ENCODE data around the gene OR2S2. TPM values are rescaled to one million over a fixed set of nuclear protein-coding genes. Genes with fewer than 3 reads are reported as not detected.

Gene OR2S2
- total RNA-seq, 2 experiments from 2014 or later: not detected

DNA sequence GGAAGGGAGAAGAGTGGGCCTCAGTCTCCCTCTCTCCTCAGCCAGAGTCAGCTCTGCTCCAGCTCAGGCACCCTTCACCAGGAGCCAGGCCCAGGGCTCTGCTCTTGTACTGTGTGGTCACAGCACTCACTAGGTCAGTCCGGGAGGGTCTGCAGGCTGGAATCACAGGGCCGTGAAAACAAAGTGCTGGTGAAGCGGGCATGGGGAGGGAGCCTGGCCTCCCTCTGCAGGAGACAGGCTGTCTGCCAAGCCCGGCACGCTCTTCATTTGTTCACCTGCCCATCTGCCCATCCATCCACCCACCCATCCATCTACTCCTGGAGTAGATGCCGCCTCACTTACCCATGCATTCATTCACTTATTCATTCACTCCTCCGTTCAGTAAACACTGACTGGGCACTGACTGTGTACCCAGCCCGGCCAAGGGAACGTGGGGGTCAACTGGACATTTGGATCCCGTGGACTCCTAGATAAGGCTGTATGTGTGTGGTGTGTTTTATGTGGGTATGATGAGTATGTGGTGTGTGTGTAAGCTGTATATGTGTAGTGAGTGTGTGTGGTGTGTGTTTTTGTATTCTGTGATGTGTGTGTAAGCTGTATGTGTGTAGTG, 45.1 kb downstream of the OR2S2 start:
- CTCF ChIA-PET: interaction anchor here (0.5 to 3.1 kb wide), 5 partner anchors 10 to 598 kb away, joined by 3 to 23 read pairs (median 3); no protein-coding TSS in a partner anchor
- no peaks in the 10 kb centered on the region for H3K36me3 Mint-ChIP-seq (ENCODE audit: low read depth)
- H3K9me3 Mint-ChIP-seq: no peaks in the 10 kb centered on the region
- H3K4me1 Mint-ChIP-seq (ENCODE audit: low read depth): peaks cover 43% of the 10 kb centered on the region
- no peak overlapping the region for H3K27ac Mint-ChIP-seq
- H3K4me3 Mint-ChIP-seq: no peak overlapping the region
- intact Hi-C loops (cut with micrococcal nuclease): loop anchor here (5.0 kb wide), 1 partner anchor 94 kb away; no protein-coding TSS in a partner anchor
- H3K27me3 Mint-ChIP-seq (ENCODE audit: low read depth): no peaks in the 10 kb centered on the region
- no peak for DNase-seq

DNA sequence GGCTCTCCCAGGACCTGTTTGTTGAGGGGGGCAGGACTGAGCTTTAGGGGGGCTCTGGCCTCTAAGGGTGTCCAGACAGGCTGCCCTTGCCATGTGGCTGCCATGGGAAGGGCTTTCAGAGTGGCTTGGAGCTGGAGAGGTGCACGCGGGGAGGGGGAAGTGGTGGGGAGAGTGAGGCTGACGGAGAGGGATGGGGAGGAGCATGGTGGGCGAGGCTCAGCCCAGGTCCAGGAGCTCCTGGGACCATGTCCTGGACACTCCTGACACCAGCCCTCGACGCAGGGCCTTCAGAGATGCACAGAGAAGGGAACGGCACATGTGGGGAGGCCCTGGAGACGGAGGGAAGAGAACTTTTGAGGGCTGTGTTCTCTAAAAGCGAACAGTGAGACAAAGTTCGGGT, 46.3 kb downstream of the OR2S2 start:
- Mint-ChIP-seq H3K27ac (no peak overlapping the region), H3K36me3 (ENCODE audit: low read depth) (no peaks in the 10 kb centered on the region), H3K27me3 (ENCODE audit: low read depth) (no peaks in the 10 kb centered on the region), H3K4me1 (ENCODE audit: low read depth) (peaks cover 54% of the 10 kb centered on the region), H3K4me3 (no peak overlapping the region), H3K9me3 (no peaks in the 10 kb centered on the region)
- CTCF ChIA-PET: interaction anchor here (0.5 to 3.1 kb wide), 6 partner anchors 8 to 55 kb away, joined by 3 to 23 read pairs (median 4); no protein-coding TSS in a partner anchor
- DNase-seq: no peak
- intact Hi-C loops (cut with micrococcal nuclease): loop anchor here (5.0 kb wide), 1 partner anchor 96 kb away; no protein-coding TSS in a partner anchor

DNA sequence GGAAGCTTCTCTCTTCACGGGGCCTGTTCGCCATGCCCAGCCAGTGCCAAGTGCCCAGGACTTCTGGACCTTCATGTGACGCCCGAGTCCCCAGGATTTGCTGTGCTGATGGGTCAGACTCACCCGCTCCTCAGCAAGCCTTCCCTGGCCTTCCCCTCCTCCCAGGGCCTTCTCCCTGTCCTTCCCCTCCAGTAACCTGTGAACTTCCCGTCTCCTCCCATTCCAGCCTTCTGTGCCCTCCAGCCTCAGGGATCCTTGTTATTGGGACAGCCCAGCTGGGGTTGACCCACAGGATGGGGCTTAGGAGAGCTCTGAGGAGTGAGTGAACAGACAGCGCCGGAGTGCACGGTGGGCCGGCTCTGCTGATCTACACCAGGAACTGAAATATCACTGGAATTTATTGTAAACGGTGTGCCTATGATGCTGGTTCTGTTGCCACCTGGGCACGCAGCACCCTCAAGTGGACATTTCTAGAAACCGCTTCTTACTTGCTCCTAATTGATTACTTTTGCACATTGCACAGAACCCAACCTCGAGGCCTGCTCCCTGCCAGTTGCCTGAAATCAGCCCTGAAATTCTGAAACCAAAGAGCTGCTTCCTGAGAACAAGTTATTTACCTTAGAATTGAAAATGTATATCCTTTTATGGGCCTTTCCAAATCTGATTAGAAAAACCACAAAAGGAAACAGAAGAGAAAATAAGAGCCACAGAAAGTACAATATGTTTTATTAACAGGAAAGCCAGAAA, 47.2 kb downstream of the OR2S2 start:
- no peak overlapping the region for H3K4me3 Mint-ChIP-seq
- H3K36me3 Mint-ChIP-seq (ENCODE audit: low read depth): no peaks in the 10 kb centered on the region
- H3K4me1 Mint-ChIP-seq (ENCODE audit: low read depth): peaks cover 59% of the 10 kb centered on the region
- DNase-seq: peak; percentile 69
- intact Hi-C loops (cut with micrococcal nuclease): loop anchor here (5.0 kb wide), 1 partner anchor 97 kb away; no protein-coding TSS in a partner anchor
- H3K27me3 Mint-ChIP-seq (ENCODE audit: low read depth): no peaks in the 10 kb centered on the region
- CTCF ChIA-PET: interaction anchor here (0.6 to 3.1 kb wide), 6 partner anchors 7 to 54 kb away, joined by 3 to 23 read pairs (median 4); no protein-coding TSS in a partner anchor
- H3K27ac Mint-ChIP-seq: peak overlapping the region; percentile 27
- no peaks in the 10 kb centered on the region for H3K9me3 Mint-ChIP-seq

DNA sequence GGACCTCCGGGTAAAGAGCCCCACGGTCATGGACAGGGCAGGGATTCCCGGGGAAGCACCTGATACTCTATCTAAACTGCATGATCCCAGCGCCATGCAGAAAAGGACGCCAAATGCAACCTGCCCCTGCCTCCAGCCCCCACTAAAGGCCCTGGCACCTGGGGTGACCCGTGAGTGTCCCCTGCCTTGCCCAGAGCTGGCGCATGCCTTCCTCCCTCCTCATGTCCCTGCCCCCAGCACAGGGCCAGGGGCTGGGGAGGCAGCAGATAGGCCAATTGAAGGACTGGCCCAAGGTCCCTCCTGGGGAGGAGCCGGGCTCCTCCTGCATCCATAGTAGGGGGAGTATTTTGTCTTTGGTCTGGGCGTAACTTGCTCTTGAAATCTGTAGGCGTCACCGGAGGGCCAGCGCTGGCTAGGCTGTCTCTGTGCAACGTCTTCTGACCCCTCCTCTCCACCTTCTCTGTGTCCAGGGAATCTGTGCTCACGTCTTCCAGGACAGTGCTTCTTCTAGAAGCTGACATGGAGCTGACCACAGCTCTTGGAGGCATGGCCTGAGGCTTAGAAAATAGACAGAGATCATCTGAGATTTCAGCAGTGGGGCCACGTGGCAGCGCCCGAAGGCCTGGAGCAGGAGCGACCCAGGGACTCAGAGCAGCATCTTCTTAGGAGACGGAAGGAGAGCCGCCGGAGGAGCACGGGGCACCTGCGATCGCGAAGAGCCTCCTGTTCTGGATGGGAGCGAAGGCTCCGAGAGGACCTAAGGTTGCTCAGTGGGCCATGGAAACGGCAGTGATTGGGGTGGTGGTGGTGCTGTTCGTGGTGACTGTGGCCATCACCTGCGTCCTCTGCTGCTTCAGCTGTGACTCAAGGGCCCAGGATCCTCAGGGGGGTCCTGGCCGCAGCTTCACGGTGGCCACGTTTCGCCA, 48.0 kb downstream of the OR2S2 start:
- Mint-ChIP-seq H3K36me3 (ENCODE audit: low read depth) (no peaks in the 10 kb centered on the region), H3K4me3 (no peak overlapping the region), H3K27ac (no peak overlapping the region), H3K4me1 (ENCODE audit: low read depth) (peaks cover 62% of the 10 kb centered on the region), H3K9me3 (no peaks in the 10 kb centered on the region), H3K27me3 (ENCODE audit: low read depth) (no peaks in the 10 kb centered on the region)
- intact Hi-C loops (cut with micrococcal nuclease): loop anchor here (5.0 kb wide), 1 partner anchor 97 kb away; no protein-coding TSS in a partner anchor
- DNase-seq: no peak
- CTCF ChIA-PET: interaction anchor here (0.6 to 3.1 kb wide), 3 partner anchors 35 to 52 kb away, joined by 3 to 23 read pairs (median 10); no protein-coding TSS in a partner anchor

DNA sequence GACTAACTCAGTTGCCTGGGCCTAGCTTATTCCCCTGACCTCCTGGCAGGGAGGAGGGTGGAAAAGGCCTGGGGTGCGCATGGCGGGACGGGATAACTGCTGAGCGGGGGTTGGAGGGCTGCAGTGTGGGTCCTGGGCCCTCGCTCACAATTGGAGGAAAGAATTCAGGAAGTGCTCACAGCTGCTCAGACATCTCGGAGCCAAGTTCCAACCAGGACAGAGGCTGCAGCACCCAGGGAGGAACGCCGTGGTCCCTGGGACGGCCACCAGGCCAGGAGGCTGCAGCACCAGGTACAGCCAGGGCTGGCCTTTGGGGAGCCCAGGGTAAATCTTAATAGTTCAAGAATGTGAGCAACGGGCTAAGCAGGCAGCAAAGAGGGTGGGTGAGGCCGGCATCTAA, 48.7 kb downstream of the OR2S2 start, which contains the start of gene SPAAR:
Gene SPAAR, plus strand, starts transcription at position 217 of the 400 bp plus-strand sequence. CDS start 974 bp downstream, outside the sequence.
- no peaks in the 10 kb centered on the region for H3K27me3 Mint-ChIP-seq (ENCODE audit: low read depth)
- H3K36me3 Mint-ChIP-seq (ENCODE audit: low read depth): no peaks in the 10 kb centered on the region
- H3K4me3 Mint-ChIP-seq: no peak within 1 kb of the TSS
- no peak for DNase-seq
- intact Hi-C loops (cut with micrococcal nuclease): no loop called here
- CTCF ChIA-PET: interaction anchor here (2.4 kb wide), 1 partner anchor 36 kb away, joined by 10 read pairs; no protein-coding TSS in a partner anchor
- H3K27ac Mint-ChIP-seq: no peak within 1 kb of the TSS
- no peaks in the 10 kb centered on the region for H3K9me3 Mint-ChIP-seq
- H3K4me1 Mint-ChIP-seq (ENCODE audit: low read depth): peaks cover 62% of the 10 kb centered on the region

DNA sequence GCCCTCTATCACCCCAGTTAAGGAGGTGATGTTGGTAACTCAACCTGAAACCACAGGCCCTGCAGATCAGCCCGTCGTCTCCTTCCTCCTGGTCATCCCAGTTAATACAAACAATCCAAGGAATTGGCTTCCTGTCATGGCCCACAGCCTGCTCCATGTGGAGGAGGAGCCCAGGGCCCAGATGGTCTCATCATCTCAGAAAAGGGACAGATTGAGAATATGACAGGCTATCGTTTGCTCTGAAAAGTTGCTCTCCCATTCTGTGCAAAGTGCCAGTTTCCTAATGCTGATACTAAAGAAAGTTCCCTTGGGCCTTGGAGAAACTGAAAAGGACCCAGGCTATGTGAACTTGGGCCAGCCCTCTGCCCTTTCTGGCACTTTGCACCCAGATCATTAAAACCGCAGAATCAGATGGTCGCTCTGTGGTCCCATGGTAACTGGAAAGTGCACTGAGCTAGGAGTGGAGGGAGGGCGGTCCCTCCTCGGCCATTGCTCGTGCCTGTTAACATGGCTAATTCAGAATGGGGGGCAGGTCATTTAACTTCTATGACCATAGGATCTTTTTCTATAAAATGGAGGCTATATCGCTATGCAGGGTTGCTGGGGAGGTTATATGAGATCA, 49.3 kb downstream of the OR2S2 start:
- no peaks in the 10 kb centered on the region for H3K9me3 Mint-ChIP-seq
- CTCF ChIA-PET: interaction anchor here (0.6 to 2.4 kb wide), 2 partner anchors 36 to 296 kb away, joined by 3 to 10 read pairs; no protein-coding TSS in a partner anchor
- no peaks in the 10 kb centered on the region for H3K27me3 Mint-ChIP-seq (ENCODE audit: low read depth)
- intact Hi-C loops (cut with micrococcal nuclease): no loop called here
- no peak overlapping the region for H3K27ac Mint-ChIP-seq
- no peak overlapping the region for H3K4me3 Mint-ChIP-seq
- peaks cover 62% of the 10 kb centered on the region for H3K4me1 Mint-ChIP-seq (ENCODE audit: low read depth)
- no peak for DNase-seq
- H3K36me3 Mint-ChIP-seq (ENCODE audit: low read depth): no peaks in the 10 kb centered on the region

DNA sequence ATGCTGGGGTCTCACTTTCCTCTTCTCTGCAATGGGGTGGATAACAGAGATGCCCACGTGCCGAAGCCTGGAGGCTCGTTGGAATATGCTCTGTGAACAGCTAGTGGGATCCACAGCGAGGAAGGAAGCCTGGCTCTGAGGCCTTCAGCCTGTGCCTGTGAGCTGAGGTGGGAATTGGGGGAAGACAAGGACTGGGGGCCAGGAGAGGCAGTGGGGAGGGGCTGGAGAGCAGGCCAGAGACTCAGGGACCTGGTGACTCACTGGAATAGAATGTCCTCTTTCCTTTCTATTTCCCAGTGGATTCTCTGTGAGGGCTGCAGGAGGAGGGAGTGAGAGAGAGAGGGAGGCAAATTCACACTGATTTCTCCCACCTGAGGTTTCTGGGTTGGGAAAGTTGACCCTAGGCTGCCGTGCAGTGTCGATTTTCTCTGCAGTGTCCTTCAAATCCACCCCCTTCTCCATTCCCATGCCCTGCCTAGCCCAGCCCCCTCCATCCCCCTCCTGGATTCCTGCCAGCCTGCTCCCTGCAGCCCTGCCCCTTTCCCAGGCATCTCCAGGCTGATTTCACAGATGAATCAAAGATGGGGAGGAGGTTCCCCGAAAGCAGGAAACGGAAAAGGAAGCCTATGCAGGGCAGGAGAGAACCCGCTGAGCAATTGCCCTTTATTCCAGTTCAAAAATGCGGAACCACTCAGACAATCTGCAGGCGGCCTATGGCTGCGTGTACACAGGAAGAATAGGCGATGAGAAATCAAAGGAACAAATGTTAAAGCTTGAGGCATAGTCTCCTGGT, 50.0 kb downstream of the OR2S2 start:
- H3K27me3 Mint-ChIP-seq (ENCODE audit: low read depth): no peaks in the 10 kb centered on the region
- H3K27ac Mint-ChIP-seq: no peak overlapping the region
- no peak overlapping the region for H3K4me3 Mint-ChIP-seq
- H3K36me3 Mint-ChIP-seq (ENCODE audit: low read depth): no peaks in the 10 kb centered on the region
- H3K9me3 Mint-ChIP-seq: no peaks in the 10 kb centered on the region
- intact Hi-C loops (cut with micrococcal nuclease): no loop called here
- peaks cover 65% of the 10 kb centered on the region for H3K4me1 Mint-ChIP-seq (ENCODE audit: low read depth)
- CTCF ChIA-PET: interaction anchor here (0.6 to 2.4 kb wide), 2 partner anchors 37 to 296 kb away, joined by 3 to 10 read pairs; no protein-coding TSS in a partner anchor
- peak; percentile 33 for DNase-seq

Other genes with a start within 250 kb of the OR2S2 start
- 100 to 1,000 TPM; 190 TPM for gene TLN1, start 226.0 kb downstream of the OR2S2 start, total RNA-seq
- gene CREB3, start 225.5 kb downstream of the OR2S2 start, total RNA-seq: 10 to 100 TPM; 13.7 to 13.8 TPM
- gene GBA2, start 208.9 kb downstream of the OR2S2 start, total RNA-seq: 10 to 100 TPM; 20.3 to 22.7 TPM
- gene RGP1, start 208.9 kb downstream of the OR2S2 start, total RNA-seq: 10 to 100 TPM; 12.0 to 13.3 TPM
- gene MSMP, start 203.9 kb downstream of the OR2S2 start, total RNA-seq: under 1 TPM in 1 of 2 experiments, not detected in 1; 0.45 TPM
- 1 to 10 TPM; 3.6 to 5.5 TPM for gene NPR2, start 166.6 kb downstream of the OR2S2 start, total RNA-seq
- gene SPAG8, start 145.9 kb downstream of the OR2S2 start, total RNA-seq: 1 to 10 TPM in 1 of 2 experiments, under 1 TPM in 1; 0.95 to 1.1 TPM
- 10 to 100 TPM; 61.0 to 68.3 TPM for gene HINT2, start 143.1 kb downstream of the OR2S2 start, total RNA-seq
- not detected for gene FAM221B, start 129.4 kb downstream of the OR2S2 start, total RNA-seq
- gene TMEM8B, start 128.9 kb downstream of the OR2S2 start, total RNA-seq: 1 to 10 TPM; 6.2 to 6.6 TPM
- not detected for gene OR13J1, start 87.8 kb downstream of the OR2S2 start, total RNA-seq
- gene HRCT1, start 52.0 kb downstream of the OR2S2 start, total RNA-seq: not detected
- not detected for gene SPAAR, start 48.7 kb downstream of the OR2S2 start, total RNA-seq
- 1 to 10 TPM; 7.8 to 8.5 TPM for gene RECK, start 78.8 kb upstream of the OR2S2 start, total RNA-seq
- gene GLIPR2, start 178.6 kb upstream of the OR2S2 start, total RNA-seq: 1 to 10 TPM; 8.0 to 9.7 TPM
- gene CCIN, start 211.2 kb upstream of the OR2S2 start, total RNA-seq: not detected
- gene CLTA, start 232.8 kb upstream of the OR2S2 start, total RNA-seq: 100 to 1,000 TPM in 1 of 2 experiments, 10 to 100 TPM in 1; 96.4 to 101 TPM